ENCODE results near the gene HRCT1.
"Not testable (repeated sequence)": the region's sequence is repeated elsewhere in the genome, so short reads cannot be mapped to it uniquely, and the experiment has no call there.

HRCT1 gene

GRCh38 chr9:35929453-35929718, 23.4 kb downstream of the HRCT1 start:
- TF ChIP-seq CTCF (conservative IDR thresholded peaks at IDR 0.05; ENCODE audit: low read length), result no peak
- H3K4me3 ChIP-seq (ENCODE audit: low read length), result no peak overlapping the region
- no peak for DNase-seq (ENCODE audit: low read depth)

GRCh38 chr9:35930521-35930920, 24.5 kb downstream of the HRCT1 start:
- TF ChIP-seq CTCF (conservative IDR thresholded peaks at IDR 0.05; ENCODE audit: low read length), result no peak
- H3K4me3 ChIP-seq (ENCODE audit: low read length), result no peak overlapping the region
- DNase-seq (ENCODE audit: low read depth), result no peak

- no peak for DNase-seq (ENCODE audit: low read depth)
- TF ChIP-seq CTCF (conservative IDR thresholded peaks at IDR 0.05; ENCODE audit: low read length), result no peak
- no peak overlapping the region for H3K4me3 ChIP-seq (ENCODE audit: low read length)
Measured at GRCh38 chr9:35930989-35931388, 25.0 kb downstream of the HRCT1 start.

GRCh38 chr9:35932735-35933134, 26.7 kb downstream of the HRCT1 start:
- DNase-seq (ENCODE audit: low read depth), result no peak
- TF ChIP-seq CTCF (conservative IDR thresholded peaks at IDR 0.05; ENCODE audit: low read length), result no peak
- no peak overlapping the region for H3K4me3 ChIP-seq (ENCODE audit: low read length)

GRCh38 chr9:35933550-35934067, 27.6 kb downstream of the HRCT1 start:
- no peak for TF ChIP-seq CTCF (conservative IDR thresholded peaks at IDR 0.05; ENCODE audit: low read length)
- no peak for DNase-seq (ENCODE audit: low read depth)
- H3K4me3 ChIP-seq (ENCODE audit: low read length), result no peak overlapping the region

GRCh38 chr9:35934069-35934468, 28.1 kb downstream of the HRCT1 start:
- H3K4me3 ChIP-seq (ENCODE audit: low read length); DNase-seq (ENCODE audit: low read depth): not testable (repeated sequence)

GRCh38 chr9:35935261-35935660, 29.3 kb downstream of the HRCT1 start:
- H3K4me3 ChIP-seq (ENCODE audit: low read length), result no peak overlapping the region
- no peak for DNase-seq (ENCODE audit: low read depth)
- TF ChIP-seq CTCF (conservative IDR thresholded peaks at IDR 0.05; ENCODE audit: low read length), result no peak
